HEK293 (cell line): ENCODE data around the gene CCDC85C.
"Not testable (repeated sequence)": the region's sequence is repeated elsewhere in the genome, so short reads cannot be mapped to it uniquely, and the experiment has no call there.

Experiments used
- ZBTB1 ChIP-seq: fragments of 450-650 bp; formaldehyde crosslinking; IDR thresholded peaks from 2 replicates; pipeline ENCODE4 v1.5.1; 2016; ENCODE audit warnings: missing biosample characterization, missing genetic modification characterization
- ZNF133 ChIP-seq: fragments of 450-650 bp; formaldehyde crosslinking; IDR thresholded peaks from 2 replicates; pipeline ENCODE4 v1.5.1; 2016; ENCODE audit warnings: missing biosample characterization, missing genetic modification characterization
- ZNF23 ChIP-seq: fragments of 450-650 bp; formaldehyde crosslinking; IDR thresholded peaks from 2 replicates; pipeline ENCODE4 v1.5.1; 2016; ENCODE audit warnings: missing biosample characterization, missing genetic modification characterization, borderline replicate concordance
- ZNF274 ChIP-seq, 2 experiments: fragments of 200-500 bp in 1 of 2; fragments of 450-650 bp in 1 of 2; sonication (Bioruptor generic) in 1 of 2; formaldehyde crosslinking in 1 of 2; IDR thresholded peaks; 2 replicates each; pipeline versions ENCODE4 v1.5.1 to v1.6.1; 2014 to 2016; ENCODE audit warnings: borderline replicate concordance in 1 of 2, inconsistent platforms in 1 of 2, low read length in 1 of 2, missing biosample characterization in 1 of 2, missing genetic modification characterization in 1 of 2
- ZNF549 ChIP-seq: fragments of 450-650 bp; IDR thresholded peaks from 2 replicates; pipeline ENCODE4 v1.5.1; 2018; ENCODE audit warnings: missing biosample characterization, missing genetic modification characterization, mild to moderate bottlenecking, inconsistent platforms, moderate library complexity
- ZNF560 ChIP-seq: fragments of 450-650 bp; formaldehyde crosslinking; IDR thresholded peaks from 2 replicates; pipeline ENCODE4 v1.5.1; 2017; ENCODE audit warnings: missing biosample characterization, missing genetic modification characterization, borderline replicate concordance
- ZNF561 ChIP-seq: fragments of 450-650 bp; IDR thresholded peaks from 2 replicates; pipeline ENCODE4 v1.5.1; 2018; ENCODE audit warnings: missing biosample characterization, missing genetic modification characterization, borderline replicate concordance
- ZNF629 ChIP-seq: fragments of 450-650 bp; formaldehyde crosslinking; IDR thresholded peaks from 2 replicates; pipeline ENCODE4 v1.5.1; 2017; ENCODE audit warnings: missing biosample characterization, missing genetic modification characterization
- ZNF660 ChIP-seq: fragments of 450-650 bp; IDR thresholded peaks from 2 replicates; pipeline ENCODE4 v1.5.1; 2018; ENCODE audit warnings: missing biosample characterization, mild to moderate bottlenecking, missing genetic modification characterization
- TF ChIP-seq, protein P1 (sequence below): fragments of 450-650 bp; formaldehyde crosslinking; IDR thresholded peaks from 2 replicates; pipeline ENCODE4 v1.5.1; 2016; ENCODE audit warnings: missing biosample characterization, missing genetic modification characterization
- TF ChIP-seq, protein P2 (sequence below): fragments of 450-650 bp; formaldehyde crosslinking; IDR thresholded peaks from 2 replicates; pipeline ENCODE4 v1.5.1; 2016; ENCODE audit warnings: missing biosample characterization, missing genetic modification characterization
- TF ChIP-seq, protein P3 (sequence below): fragments of 450-650 bp; formaldehyde crosslinking; IDR thresholded peaks from 2 replicates; pipeline ENCODE4 v1.5.1; 2016; ENCODE audit warnings: missing biosample characterization, missing genetic modification characterization

DNA sequence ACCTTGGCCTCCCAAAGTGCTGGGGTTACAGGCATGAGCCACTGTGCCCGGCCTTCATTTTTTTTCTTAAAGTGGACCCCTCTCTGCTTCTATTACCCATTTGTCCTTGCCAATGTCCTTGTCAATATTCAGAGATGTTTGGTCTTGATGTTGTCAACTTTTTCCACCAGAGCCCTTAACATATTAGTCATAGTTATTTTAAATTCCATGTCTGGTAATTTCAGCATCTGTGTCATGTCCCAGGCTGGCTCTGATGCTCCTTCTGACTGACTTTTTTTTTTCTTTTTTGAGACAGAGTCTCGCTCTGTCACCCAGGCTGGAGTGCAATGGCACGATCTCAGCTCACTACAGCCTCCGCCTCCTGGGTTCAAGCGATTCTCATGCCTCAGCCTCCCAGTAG lies 38.8 kb upstream of the CCDC85C start:
- TF ChIP-seq ZBTB1 (tag by site-specific recombination); ZNF660; ZNF274 (IDR thresholded peaks at IDR 0.05; ENCODE audit: low read length); ZNF274 (tag by site-specific recombination; IDR thresholded peaks at IDR 0.05; ENCODE audit: borderline replicate concordance); ZNF133; ZNF23 (tag by site-specific recombination); ZNF549 (tag by site-specific recombination); ZNF561 (tag by site-specific recombination); ZNF560 (tag by site-specific recombination); ZNF629 (tag by site-specific recombination): not testable (repeated sequence)
- TF ChIP-seq, protein P1, sequence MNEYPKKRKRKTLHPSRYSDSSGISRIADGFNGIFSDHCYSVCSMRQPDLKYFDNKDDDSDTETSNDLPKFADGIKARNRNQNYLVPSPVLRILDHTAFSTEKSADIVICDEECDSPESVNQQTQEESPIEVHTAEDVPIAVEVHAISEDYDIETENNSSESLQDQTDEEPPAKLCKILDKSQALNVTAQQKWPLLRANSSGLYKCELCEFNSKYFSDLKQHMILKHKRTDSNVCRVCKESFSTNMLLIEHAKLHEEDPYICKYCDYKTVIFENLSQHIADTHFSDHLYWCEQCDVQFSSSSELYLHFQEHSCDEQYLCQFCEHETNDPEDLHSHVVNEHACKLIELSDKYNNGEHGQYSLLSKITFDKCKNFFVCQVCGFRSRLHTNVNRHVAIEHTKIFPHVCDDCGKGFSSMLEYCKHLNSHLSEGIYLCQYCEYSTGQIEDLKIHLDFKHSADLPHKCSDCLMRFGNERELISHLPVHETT, result not testable (repeated sequence)
- TF ChIP-seq, protein P2, sequence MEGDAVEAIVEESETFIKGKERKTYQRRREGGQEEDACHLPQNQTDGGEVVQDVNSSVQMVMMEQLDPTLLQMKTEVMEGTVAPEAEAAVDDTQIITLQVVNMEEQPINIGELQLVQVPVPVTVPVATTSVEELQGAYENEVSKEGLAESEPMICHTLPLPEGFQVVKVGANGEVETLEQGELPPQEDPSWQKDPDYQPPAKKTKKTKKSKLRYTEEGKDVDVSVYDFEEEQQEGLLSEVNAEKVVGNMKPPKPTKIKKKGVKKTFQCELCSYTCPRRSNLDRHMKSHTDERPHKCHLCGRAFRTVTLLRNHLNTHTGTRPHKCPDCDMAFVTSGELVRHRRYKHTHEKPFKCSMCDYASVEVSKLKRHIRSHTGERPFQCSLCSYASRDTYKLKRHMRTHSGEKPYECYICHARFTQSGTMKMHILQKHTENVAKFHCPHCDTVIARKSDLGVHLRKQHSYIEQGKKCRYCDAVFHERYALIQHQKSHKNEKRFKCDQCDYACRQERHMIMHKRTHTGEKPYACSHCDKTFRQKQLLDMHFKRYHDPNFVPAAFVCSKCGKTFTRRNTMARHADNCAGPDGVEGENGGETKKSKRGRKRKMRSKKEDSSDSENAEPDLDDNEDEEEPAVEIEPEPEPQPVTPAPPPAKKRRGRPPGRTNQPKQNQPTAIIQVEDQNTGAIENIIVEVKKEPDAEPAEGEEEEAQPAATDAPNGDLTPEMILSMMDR (tag by site-specific recombination), result not testable (repeated sequence)
- TF ChIP-seq, protein P3, sequence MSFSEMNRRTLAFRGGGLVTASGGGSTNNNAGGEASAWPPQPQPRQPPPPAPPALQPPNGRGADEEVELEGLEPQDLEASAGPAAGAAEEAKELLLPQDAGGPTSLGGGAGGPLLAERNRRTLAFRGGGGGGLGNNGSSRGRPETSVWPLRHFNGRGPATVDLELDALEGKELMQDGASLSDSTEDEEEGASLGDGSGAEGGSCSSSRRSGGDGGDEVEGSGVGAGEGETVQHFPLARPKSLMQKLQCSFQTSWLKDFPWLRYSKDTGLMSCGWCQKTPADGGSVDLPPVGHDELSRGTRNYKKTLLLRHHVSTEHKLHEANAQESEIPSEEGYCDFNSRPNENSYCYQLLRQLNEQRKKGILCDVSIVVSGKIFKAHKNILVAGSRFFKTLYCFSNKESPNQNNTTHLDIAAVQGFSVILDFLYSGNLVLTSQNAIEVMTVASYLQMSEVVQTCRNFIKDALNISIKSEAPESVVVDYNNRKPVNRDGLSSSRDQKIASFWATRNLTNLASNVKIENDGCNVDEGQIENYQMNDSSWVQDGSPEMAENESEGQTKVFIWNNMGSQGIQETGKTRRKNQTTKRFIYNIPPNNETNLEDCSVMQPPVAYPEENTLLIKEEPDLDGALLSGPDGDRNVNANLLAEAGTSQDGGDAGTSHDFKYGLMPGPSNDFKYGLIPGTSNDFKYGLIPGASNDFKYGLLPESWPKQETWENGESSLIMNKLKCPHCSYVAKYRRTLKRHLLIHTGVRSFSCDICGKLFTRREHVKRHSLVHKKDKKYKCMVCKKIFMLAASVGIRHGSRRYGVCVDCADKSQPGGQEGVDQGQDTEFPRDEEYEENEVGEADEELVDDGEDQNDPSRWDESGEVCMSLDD (tag by site-specific recombination), result not testable (repeated sequence)
